DLD1 (cell line): ENCODE measurements around the gene ATP5F1E.

Experiments used
- in situ Hi-C: cut with HindIII; loops from 2 replicates; pipeline ENCODE4 v1.10.0; 2017; ENCODE audit warnings: low sequenced_read_pairs

ATP5F1E gene

DNA sequence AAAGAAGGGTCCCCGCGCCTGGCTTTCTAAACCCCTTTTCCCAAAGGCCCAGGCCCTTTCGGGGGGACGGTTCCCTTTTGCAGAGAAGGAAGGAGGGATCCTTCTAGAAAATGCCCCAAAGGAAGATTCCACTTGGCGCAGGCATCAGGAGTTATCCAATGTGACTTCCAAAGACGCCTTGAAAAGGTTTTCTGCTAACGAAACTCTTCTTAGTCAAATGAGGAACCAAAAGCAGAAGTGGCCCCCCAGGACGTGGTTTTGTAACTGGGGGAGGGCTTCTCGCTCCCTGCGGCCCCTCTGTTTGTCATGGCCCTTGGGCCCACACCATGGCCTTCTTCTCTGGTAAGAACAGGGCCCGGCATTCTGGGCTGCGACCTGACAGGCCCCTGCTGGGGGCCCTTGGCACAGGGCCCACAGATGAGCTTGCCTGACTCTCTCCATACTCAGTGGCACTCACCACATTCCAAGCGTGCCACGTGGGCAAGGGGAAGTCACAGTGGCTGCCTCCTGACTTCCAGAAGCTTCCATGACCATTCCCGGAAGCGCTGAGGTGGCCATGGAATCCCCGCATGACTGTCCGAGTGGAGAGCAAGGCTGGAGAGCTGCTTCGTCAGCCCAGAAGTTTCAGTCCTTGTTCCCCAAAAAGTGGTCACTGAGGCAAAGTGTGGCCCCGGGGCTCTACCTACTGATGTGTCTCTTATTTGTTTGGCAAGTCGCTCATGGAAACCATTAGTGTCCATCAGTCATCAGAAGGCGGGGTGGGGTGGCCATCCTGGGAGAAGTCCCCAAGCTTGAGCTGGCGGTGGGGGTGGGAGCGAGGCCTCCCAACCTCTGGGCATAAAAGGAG lies 24.2 kb downstream of the ATP5F1E start:
- in situ Hi-C loops = loop anchor here (5.0 kb wide), 1 partner anchor 66 kb away; no protein-coding TSS in a partner anchor

DNA sequence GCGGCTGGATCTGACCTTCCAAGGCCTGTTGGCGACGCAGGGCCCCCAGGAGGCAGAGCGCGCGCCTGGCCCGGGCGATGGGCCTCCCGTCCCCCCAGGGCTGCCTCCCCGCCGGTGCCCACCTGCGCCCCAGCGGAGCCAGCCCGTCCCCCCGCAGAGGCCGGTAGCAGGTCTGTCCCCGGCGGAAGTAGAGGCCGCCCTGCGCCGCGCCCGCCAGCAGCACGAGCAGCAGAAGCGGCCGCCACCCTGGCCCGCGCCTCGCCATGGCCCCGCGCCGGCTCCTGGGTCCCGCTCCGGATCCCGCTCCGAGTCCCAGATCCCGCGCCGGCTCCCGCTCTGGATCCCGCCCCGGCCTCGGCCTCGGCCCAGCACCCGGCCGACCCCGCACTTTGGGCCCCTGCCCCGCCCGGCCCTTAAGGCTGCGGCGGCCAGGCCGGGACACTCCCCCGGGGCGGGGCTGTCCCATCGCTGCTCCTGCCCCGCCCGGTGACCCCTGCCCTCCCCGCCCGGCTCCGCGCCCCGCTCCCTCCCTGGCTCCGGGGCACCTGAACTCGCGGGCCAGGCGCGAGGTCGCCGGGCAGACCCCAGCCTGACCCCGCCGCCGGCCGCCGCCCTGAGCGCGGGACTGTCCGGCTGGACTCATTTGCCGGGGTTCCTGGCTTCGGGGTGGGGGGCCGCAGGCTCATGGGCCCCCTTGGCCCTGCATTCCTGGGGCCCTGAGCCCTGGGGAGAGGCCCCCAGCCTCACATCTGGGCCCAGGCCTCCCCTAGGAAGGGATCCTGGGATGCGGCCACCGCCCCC lies 25.1 kb downstream of the ATP5F1E start, which contains the start of gene CTSZ:
Gene CTSZ, minus strand, starts transcription at position 391 of the 801 bp plus-strand sequence. Its CDS starts 126 bp downstream, at position 265.
- in situ Hi-C loops = loop anchor here (5.0 kb wide), 1 partner anchor 65 kb away; no protein-coding TSS in a partner anchor

DNA sequence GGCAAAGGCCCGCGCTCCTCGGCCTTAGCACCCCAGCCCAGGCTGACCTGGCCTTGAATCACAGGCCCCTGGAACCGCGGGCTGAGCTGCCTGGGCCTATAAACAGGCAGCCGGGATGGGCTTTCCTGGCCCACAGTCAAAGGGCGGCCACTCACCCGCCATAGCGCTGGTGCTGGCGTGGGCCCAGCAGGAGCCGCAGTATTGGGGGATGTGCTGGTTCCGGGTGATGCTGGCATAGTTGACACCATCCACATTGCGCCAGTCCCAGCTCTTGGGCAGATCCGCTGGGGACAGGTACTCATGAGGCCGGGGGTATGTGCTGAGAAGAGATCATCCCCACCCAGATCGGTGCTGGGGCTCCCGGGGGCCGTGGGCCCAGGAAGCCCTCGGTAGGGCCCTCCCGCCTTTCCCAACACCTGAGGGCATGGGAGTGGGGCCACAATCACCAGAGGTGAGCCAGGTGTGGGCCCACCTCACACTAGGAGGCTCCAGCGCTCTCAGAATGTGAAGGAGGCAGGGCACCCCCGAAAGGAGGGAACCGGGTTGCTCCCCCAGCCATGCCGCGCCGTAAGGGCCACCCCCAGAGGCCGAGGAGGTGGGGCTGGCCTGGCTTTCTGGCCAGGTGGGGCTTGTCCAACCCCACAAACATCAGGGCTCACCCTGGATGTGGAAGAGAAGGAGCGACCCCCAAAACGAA lies 25.8 kb downstream of the ATP5F1E start:
- in situ Hi-C loops = loop anchor here (5.0 kb wide), 1 partner anchor 64 kb away; no protein-coding TSS in a partner anchor

DNA sequence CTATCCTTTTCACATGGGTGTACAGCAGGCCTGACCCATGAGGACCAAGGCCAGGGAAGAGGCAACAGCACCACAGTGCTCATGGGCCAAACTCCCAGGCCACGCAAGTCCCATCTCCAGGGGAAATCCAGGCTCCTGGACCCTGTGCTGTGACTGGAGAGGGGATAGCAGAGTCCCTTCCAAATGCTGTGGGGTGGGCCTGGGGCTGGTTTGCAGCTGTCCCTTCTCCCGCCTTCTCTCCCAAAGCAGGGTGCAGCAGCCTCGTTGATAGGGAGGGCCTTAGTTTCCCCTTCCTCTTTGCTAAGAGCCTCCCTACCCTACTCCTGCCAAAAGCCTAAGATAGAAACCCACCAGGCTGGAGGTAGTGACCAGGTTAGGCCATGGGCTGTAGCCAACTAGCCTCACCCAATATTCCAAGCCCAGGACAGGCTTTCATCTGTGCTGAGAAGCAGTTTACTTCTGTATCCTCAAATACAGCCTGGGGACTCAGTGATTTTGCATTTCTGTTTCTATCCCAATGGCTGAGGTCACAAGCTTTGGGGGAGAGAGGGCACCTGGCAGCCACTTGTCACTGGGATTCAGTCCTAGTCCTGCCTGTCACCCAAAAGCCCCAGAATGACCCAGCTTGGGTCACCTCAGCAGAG lies 26.5 kb downstream of the ATP5F1E start:
- in situ Hi-C loops = loop anchor here (5.0 kb wide), 1 partner anchor 63 kb away; no protein-coding TSS in a partner anchor

DNA sequence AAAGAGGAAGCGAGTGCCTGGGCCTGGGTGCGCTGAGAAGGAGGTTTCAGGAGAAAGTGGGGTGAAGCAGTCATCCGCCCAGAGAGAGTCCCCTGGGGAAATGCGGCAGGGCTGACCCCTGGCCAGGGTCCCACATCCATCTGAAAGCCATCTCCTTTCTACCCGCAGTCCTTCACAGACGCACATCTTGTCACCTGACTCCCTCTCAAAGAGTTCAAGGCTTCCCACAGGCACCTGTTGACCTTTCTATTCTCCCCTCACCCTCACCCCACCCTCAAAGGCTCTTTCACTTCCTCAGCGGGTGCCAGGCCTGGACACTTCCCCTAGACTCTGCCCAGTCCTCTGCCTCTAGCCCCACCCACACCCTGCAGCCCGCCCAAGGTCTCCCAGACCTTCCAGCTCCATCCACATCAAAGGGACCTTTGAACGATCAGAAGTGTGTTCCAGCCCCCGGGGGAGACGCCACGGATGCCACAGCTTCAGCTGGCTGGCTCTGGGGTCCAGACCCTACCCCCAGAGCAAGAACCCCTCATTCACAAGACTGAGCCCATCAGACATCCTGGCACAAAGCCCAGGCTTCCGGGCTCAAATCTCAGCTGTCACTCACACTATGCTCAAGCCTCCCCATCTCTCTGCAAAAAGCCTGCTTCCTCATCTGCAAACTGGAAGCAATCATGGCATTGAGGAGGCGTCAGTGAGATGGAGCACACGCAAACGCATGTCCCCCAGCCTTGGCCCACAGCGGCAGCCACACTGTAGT lies 27.2 kb downstream of the ATP5F1E start:
- in situ Hi-C loops = loop anchor here (5.0 kb wide), 1 partner anchor 63 kb away; no protein-coding TSS in a partner anchor

DNA sequence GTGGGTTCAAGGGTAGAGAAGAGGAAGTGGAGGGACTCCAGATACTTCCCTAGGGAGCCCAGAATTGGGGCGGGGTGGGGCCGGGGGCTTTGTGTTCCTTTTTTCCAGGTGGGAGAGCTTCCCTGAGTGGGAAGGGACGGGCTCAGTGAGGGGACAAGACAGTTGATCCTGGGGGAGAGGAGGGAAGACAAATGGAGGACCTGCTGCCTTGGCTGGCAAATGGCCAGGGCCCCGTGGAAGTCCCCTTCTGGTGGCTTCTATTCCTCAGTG lies 27.7 kb downstream of the ATP5F1E start:
- in situ Hi-C loops = no loop called here

DNA sequence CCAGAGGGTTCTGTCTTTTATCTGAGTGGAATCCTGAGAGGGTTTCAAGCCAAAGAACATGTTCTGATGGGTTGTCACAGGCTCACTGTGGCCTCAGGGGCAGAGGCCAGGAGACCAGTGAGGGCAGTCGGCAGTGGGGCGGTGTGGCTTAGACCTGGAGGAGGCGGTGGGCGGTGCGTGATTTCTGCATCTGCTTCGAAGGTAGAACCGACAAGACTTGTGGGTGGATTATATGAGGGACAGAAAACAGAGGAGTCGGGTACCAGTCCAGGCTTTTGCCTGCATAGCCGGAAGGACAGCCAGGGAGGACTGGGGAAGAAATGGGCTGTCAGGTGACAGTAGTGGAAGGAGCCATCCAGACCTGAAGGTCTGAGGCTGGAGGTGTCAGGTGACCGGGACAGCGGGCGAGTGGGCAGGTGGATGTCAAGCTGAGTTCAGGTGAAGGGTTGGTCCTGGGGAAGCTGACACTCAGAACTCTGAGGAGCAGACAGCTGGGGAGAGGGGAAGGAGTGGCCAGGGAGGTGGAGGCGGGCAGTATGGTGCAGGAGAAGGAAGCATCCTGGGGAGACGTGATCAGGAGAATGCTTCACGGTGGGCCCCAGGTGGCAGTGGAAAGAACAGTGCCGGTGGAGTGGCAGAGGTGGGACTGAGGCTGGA lies 28.2 kb downstream of the ATP5F1E start:
- in situ Hi-C loops = no loop called here

DNA sequence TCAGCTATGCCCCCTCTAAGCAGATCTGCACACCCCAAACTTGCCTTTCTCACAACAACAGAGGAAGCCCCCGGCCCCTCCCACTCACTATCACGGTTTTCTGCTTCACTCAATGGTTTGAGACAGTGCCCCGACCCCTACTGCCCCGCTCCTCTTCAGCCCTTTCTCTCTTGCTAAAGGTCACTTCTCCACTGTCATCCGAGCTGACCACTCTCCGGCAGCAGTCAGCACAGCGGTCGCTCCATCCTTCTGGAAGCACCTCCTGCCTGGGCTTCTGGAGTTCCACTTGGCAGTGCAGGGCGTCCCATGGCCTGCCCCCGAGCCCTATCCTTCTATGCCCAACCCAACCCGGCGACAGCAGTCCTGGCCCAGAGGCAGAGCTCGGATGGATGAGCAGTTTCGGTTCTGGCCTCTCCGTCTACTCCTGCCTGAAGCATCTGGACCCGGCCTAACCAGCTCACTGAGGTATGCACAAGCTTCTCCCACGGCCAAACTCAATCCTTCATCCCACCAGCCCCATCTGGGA lies 29.2 kb downstream of the ATP5F1E start:
- in situ Hi-C loops = no loop called here

DNA sequence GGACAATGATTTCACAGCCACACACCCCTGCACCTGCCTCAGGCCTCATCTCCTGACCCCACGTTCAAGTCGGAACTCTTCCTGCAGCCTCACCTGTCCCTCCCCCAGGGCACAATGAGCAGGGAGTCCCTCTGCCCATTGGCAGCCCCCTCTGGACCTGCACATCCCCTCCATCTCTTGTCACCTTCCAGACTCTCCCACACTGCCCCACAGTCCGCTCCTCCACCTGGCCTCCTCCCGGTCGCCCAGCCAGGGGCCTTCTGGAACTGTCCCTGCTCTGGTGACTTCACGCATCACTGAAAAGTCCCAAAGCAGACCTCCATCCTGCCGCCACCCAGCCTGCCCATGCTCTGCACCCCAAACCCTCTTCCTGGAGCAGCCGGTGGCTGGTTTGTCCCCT lies 29.7 kb downstream of the ATP5F1E start:
- in situ Hi-C loops = no loop called here

DNA sequence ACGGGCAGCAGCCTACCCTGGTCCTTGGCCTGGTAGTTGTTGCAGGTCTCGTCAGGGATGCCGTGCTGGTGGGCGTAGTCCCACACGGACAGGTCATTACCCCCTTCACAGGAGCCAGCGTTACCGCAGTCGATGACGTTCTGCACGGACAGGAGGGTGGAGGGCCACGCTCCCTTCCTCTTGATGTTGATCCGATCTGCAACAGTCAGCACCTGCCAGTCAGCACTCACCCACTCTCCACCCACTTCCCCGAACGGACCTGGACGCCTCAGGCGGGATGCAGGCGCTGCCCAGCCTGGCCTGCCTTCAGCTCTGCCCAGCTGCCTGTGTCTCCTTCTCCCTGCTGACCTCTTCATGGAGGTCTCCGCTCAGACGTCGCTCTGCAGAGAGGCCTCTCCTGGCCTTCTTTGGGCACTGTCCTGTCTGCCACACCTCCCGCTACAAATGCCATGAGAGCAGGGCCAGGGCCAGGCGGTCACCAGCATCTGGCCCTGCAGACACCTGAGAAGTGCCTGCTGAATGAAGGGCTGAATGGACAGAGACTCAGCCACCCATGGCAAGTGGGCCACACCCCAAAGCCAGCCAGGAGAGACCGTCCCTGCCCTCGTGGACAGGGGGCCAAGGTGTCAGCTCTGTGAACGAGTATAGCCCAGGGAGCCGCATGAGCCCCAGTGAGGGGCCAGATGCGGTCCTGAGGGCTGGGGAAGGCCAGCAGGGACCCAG lies 30.5 kb downstream of the ATP5F1E start:
- in situ Hi-C loops = no loop called here

DNA sequence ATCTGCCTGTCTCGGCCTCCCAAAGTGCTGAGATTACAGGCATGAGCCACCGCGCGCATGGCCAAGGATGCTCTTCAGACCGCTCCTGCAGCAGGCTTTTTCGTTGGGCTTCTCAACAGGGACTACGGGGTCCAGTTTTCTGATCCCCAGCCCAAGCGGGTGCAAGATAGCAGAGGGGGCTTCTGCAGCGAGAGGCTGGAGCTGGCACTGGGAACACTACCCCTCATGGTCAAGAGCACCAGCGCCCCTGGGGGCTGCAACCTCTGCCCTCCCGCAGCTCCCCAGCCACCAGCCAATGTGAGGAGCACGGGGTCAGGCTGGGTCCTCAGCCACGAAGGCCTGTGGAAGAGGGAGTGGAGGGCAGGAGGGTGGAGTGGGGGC lies 31.1 kb downstream of the ATP5F1E start:
- in situ Hi-C loops = no loop called here

DNA sequence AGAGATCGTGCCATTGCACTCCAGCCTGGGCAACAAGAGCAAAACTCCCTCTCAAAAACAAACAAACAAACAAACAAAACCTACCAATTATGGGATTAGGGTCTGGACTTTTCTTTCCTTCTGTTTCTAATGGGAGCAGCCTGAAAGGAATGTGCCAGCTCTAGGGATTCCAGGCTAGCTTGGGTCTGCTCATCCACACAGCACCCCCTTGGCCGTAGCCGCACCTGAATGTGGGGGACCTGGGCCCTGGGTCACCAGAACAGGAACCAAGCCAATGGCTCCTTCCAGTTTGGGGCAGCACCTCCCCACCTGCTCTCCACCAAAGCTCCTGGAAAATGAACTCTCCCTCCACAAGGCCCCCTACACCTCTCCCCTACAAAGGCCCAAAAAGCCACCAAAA lies 31.8 kb downstream of the ATP5F1E start:
- in situ Hi-C loops = no loop called here

DNA sequence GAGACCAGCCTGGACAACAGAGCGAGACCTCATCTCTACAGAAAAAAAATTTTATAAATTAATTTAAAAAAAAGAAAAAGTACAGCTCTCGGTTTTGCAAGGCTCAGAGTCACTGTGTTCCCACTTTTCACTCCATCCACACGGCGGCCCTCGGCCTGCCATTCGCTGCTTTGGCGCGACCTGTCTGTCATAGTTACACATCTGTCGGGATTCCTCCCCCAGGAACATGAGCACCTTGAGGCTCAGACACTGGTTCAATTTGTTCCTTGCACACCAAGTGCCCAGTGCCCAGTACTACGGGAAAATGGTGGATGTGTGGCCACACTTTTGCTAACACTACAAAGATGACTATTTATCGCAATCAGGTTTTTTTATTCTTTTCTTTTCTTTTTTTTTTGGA lies 33.5 kb downstream of the ATP5F1E start:
- in situ Hi-C loops = no loop called here

DNA sequence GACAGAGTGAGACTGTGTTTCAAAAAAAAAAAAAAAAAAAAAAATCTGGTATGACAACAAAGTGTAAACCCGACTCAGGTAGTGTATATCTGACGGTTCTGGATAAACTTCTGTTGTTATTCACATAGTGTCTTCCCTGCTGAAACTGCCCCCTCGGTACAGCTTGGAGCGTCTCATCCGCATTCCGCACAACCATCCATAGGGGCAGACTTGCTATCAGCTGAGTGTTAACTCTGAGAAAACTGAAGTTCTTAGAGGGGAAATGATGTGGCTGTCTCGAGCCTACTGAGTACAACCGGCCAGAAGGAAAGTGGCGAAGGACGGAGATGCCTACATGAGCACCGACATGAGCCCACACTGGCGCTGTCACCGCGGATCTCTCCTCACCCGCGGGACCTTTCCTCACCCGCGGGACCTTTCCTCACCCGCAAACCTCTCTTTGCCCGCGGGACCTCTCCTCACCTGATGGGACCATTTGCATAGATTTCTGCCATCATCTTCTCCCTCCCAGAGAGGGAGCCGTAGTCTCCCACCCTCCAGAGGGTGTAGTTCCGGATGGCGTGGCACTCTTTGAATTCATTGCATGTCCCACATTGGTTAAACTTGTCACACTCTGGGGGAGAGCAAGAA lies 34.9 kb downstream of the ATP5F1E start:
- in situ Hi-C loops = no loop called here

DNA sequence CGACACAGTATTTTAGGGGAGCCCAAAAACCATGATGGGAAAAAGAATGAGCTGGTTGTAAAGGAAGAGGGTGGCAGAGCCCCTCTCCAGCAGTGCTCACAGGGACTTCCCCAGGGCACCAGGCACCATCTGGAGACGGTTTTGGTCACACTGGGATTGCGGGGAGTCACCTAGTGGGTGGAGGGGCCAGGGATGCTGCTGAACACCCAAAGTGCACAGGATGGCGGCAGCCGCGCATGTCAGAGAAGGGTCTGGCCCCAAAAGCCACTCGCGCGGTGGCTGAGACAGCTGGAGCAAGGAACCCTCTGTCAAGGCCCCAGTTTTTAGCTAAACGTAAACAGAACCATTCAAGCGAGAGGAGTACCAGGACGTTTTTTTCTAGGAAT lies 35.9 kb downstream of the ATP5F1E start:
- in situ Hi-C loops = no loop called here

DNA sequence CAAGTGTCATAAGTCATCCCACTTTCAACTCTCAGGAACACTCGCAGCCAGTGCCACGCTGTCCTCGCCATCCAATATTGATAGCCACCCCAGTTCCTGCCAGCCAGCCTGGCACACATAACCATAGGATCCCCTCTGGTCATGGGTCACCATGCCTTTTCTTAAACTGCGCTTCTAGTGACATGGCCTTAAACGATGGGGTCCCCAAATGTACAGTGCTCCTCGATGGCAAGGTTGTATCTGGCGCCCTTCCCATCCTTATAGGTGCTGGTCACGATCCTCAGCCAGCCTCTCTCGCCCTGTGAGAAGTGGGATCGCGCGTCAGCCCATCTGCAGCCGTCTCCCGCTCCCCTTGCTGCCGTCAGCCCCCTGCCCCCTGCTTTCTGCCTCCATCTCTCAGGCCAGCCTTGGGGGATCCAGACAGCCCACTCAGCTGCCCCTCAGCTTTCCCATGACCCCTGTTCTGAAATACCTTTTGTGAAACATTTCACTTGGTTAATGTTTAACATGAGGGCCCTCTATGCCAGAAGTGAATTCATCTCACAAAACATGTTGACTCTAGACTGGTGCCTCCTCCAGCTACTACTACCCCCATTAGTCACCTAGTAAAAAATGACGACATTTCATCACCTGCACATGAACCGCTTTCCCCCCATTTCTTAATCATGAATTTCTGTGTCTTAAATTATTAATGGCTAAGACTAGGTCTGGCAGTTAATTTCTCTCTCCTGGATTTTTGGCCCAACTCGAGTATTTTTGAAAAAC lies 36.5 kb downstream of the ATP5F1E start:
- in situ Hi-C loops = no loop called here

DNA sequence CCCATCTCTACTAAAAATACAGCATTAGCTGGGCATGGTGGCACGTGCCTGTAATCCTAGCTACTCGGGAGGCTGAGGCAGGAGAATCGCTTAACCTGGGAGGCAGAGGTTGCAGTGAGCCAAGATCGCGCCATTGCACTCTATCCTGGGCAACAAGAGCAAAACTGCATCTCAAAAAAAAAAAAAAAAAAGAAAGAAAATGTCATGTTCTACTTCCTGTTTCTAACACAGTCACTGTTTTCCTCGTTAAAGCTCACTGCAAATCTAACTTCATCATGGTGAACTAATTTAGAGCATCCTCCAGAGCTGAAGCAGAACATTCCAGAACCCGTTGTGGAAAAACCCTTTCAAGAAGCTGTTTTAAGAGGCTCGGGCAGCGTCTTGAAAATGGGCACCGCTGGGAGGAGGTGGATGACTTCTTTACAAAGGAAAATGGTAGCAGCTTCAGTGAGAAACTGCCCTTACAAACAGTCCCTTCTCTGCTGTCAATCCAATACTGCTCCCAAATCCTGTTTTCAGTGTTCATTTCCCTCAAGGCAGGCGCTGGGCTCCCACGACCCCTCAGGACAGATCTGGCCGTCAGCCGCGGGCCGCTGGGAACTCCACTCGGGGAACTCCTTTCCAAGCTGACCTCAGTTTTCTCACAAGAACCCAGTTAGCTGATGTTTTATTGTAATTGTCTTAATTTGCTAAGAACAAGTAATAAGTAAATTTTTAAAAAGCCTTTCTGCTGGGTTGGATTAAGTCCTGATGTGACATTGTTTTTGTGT lies 37.6 kb downstream of the ATP5F1E start:
- in situ Hi-C loops = no loop called here
